ENCODE results near the gene MTHFD1L. TPM values are rescaled to one million over a fixed set of nuclear protein-coding genes. Genes with fewer than 3 reads are reported as not detected.

Gene MTHFD1L
- total and polyA plus RNA-seq, 2 of the 8 experiments (the other 6 are each of a cell fraction or from before 2014, with no cell fraction given): 29.2 to 105 TPM

DNA sequence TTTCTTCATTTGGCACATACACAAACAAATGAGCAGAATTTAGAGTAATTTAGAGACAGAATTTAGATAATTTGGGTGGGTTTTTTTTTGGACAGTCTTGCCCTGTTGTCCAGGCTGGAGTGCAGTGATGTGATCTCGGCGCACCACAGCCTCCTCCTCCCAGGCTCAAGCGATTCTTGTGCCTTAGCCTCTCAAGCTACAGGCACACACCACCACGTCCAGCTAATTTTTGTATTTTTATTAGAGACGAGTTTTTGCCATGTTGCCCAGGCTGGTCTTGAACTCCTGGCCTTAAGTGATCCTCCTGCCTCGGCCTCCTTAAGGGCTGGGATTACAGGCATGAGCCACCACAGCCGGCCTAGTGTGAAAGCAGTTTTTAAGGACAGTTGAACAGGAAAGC is 127.8 kb downstream of the MTHFD1L start:
- Histone ChIP-seq H3K23ac (ENCODE audit: insufficient read length) (no peak overlapping the region), H2AFZ (ENCODE audit: low read length) (no peak overlapping the region), H3K27me3 (replicated peaks in 1 of 4; ENCODE audit: control insufficient read depth in 3 of 4, extremely low read depth in 1 of 4, insufficient read depth in 3 of 4, low read length in 3 of 4) (no peaks in the 10 kb centered on the region), H4K8ac (ENCODE audit: extremely low read depth, insufficient read depth, low read length) (no peak overlapping the region), H3K4me1 (replicated peaks in 1 of 4; ENCODE audit: control insufficient read depth in 3 of 4, insufficient read depth in 4 of 4, low read length in 3 of 4) (no peaks in the 10 kb centered on the region), H2BK20ac (ENCODE audit: low read length) (no peak overlapping the region), H3K14ac (ENCODE audit: insufficient read length) (no peak overlapping the region), H4K20me1 (replicated peaks in 1 of 2; ENCODE audit: control insufficient read depth in 1 of 2, insufficient read depth in 2 of 2, low read length in 2 of 2) (no peaks in the 10 kb centered on the region), H3K18ac (ENCODE audit: extremely low read depth, low read length) (no peak overlapping the region), H3K4me2 (ENCODE audit: insufficient read depth in 1 of 2, low read depth in 2 of 2, low read length in 2 of 2) (no peak overlapping the region), H3K79me1 (ENCODE audit: low read depth, low read length) (no peaks in the 10 kb centered on the region), H4K5ac (ENCODE audit: insufficient read length, low read depth, low read length) (no peak overlapping the region), H3K56ac (replicated peaks; ENCODE audit: insufficient read length, low read depth, low read length) (no peak overlapping the region), H2BK15ac (ENCODE audit: low read length) (no peak overlapping the region), H3K4ac (replicated peaks; ENCODE audit: insufficient read length, low read depth, low read length) (no peak overlapping the region), H2BK12ac (ENCODE audit: low read depth, low read length) (no peak overlapping the region), H3K9me3 (ENCODE audit: insufficient read depth in 2 of 2, low read depth in 1 of 2, low read length in 1 of 2) (no peaks in the 10 kb centered on the region), H3K4me3 (ENCODE audit: extremely low read depth in 1 of 4, insufficient read depth in 2 of 4, low read depth in 3 of 4, low read length in 4 of 4) (no peak overlapping the region), H2BK5ac (ENCODE audit: low read depth, low read length) (no peak overlapping the region), H2BK120ac (replicated peaks; ENCODE audit: low read depth, low read length) (no peak overlapping the region), H3K36me3 (ENCODE audit: control insufficient read depth in 2 of 4, insufficient read depth in 4 of 4, low read length in 3 of 4) (peaks cover 0 to 3% (median 0%) of the 10 kb centered on the region in 4 experiments; a peak in 3 of 8 replicates), H3K9ac (replicated peaks in 1 of 4; ENCODE audit: extremely low read depth in 1 of 4, low read depth in 3 of 4, low read length in 3 of 4) (no peak overlapping the region), H2AK5ac (ENCODE audit: low read depth, low read length) (no peak overlapping the region), H4K91ac (replicated peaks; ENCODE audit: insufficient read length, low read length) (no peak overlapping the region), H3K79me2 (ENCODE audit: control insufficient read depth in 1 of 2, insufficient read depth in 2 of 2, low read length in 2 of 2) (no peaks in the 10 kb centered on the region), H3K27ac (ENCODE audit: low read depth, low read length) (no peak overlapping the region), H3K23me2 (ENCODE audit: low read depth, low read length) (no peaks in the 10 kb centered on the region)
- CTCF ChIA-PET (ENCODE audit: partially characterized antibody): no interaction called here
- POLR2A ChIA-PET (ENCODE audit: partially characterized antibody): no interaction called here
- DNase-seq (ENCODE audit: low read depth in 1 of 2, low spot score in 2 of 2) (no peak), FAIRE-seq (no peak)
- WGBS, 2 experiments (ENCODE audit: extremely low coverage in 1 of 2, insufficient coverage in 1 of 2, insufficient read length in 1 of 2, insufficient replicate concordance in 2 of 2, low coverage in 1 of 2, low lambda C conversion rate in 2 of 2, missing lambda C conversion rate in 1 of 2): 88% methylated on average over 7 of the region's 7 CpGs; no CpG with 5 or more reads in 1 of the 2 experiments
- no peak for TF ChIP-seq CEBPB (IDR thresholded peaks at IDR 0.05; ENCODE audit: low read depth, low read length)
- TF ChIP-seq, protein P1, sequence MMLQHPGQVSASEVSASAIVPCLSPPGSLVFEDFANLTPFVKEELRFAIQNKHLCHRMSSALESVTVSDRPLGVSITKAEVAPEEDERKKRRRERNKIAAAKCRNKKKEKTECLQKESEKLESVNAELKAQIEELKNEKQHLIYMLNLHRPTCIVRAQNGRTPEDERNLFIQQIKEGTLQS (IDR thresholded peaks at IDR 0.05; ENCODE audit: insufficient read depth, low read depth, low read length): no peak
- TF ChIP-seq EGR1 (IDR thresholded peaks at IDR 0.05; ENCODE audit: borderline replicate concordance, low read depth, low read length): no peak
- no peak for TF ChIP-seq NANOG (IDR thresholded peaks at IDR 0.05; ENCODE audit: insufficient read depth, low read depth, low read length, poor library complexity, severe bottlenecking)
- no peak for TF ChIP-seq EZH2 (IDR thresholded peaks at IDR 0.05; ENCODE audit: low read depth, low read length, severe bottlenecking)
- no peak for TF ChIP-seq KDM4A (IDR thresholded peaks at IDR 0.05; ENCODE audit: low read depth, low read length, severe bottlenecking)
- no peak for TF ChIP-seq MAFK (IDR thresholded peaks at IDR 0.05; ENCODE audit: low read depth, low read length)
- no peak for TF ChIP-seq CBX8 (IDR thresholded peaks at IDR 0.05; ENCODE audit: borderline replicate concordance, low read depth, low read length)
- TF ChIP-seq POLR2A (IDR thresholded peaks at IDR 0.05; ENCODE audit: control extremely low read depth in 1 of 2, low read depth in 2 of 2, low read length in 2 of 2): no peak
- TF ChIP-seq FOSL1 (IDR thresholded peaks at IDR 0.05; ENCODE audit: insufficient read depth, low read depth, low read length): no peak
- TF ChIP-seq CREB1 (IDR thresholded peaks at IDR 0.05): no peak
- no peak for TF ChIP-seq CTBP2 (IDR thresholded peaks at IDR 0.05; ENCODE audit: borderline replicate concordance, insufficient read depth, insufficient read length, low read length)

Measured in H1 (cell line).